HG03280 (cell line): ENCODE data around the gene TMEM178A.

Source experiments
- ATAC-seq: cut with Tn5 transposase; IDR thresholded peaks from one replicate; pipeline ENCODE4 v1.9.1; 2021; ENCODE audit warnings: mild to moderate bottlenecking, moderate library complexity; ENCODE audit not compliant: unreplicated experiment

Gene TMEM178A

DNA sequence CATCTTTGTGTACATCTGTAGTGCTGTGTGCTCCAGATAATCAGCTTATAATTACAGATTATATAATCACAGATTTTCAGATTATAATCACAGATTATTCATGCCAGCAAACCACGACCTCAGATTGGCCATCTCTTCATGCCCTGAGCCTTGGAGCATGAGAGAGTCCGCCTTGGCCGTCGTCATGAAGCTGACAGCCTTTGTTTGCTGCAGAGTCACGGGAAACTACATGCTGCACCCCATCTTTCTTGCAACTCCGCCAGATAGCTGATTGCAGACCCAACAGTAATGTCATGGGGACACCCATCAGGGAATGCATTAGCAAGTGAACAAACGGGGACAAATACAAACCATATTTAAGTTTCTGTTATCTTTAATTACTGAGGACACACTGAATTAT, 7.3 kb downstream of the TMEM178A start:
- no peak for ATAC-seq

- no peak for ATAC-seq
Observed at GRCh38 chr2:39676342-39676741, 10.6 kb downstream of the TMEM178A start.

DNA sequence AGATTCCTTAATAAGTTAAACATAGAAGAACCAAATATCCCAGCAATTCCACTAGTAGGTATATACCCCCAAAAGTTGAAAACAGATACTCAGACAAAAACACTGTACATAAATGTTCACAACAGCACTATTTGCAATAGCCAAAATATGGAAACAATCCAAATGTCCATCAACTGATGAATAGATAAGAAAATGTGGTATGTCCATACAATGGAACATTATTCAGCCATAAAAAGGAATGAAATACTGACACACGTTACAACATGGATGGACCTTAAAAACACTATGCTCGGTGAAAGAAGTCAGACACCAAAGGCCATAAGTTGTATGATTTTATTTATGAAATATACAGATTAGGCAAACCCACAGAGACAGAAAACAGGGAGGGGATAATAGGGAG, 12.5 kb downstream of the TMEM178A start:
- ATAC-seq: no peak

GRCh38 chr2:39679805-39680204, 14.1 kb downstream of the TMEM178A start:
- no peak for ATAC-seq

DNA sequence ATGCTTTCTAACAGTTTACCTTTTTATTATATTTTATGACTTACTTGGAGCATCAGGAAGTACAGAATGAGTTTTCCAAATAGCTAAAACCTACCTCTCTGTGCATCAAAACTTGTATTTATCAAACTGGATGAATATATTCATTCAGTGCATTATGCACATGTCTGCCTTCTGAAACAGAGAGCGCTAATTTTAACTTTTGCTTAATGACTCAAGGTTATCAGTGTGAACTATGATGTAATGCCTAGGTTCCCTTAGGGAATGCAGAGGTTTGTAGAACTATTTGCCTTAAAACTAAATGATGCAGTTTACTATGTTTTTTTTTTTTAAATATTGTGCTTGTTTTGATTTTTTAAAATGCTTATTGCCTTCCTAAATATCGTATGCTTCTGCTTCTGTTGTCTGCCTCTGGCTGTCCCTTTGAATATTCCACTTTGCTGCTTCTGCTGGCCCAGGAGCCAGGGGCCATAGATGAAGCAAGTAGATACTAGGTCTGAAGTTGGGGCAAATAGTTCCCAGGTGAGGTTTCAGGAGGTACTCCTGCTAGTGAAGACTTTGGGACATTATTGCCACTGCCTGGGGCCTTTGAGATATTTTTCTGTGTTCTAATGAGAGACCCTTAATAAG, 16.5 kb downstream of the TMEM178A start:
- no peak for ATAC-seq

- ATAC-seq: no peak
Observed at GRCh38 chr2:39683022-39683699, 17.4 kb downstream of the TMEM178A start.

- no peak for ATAC-seq
Observed at GRCh38 chr2:39684464-39684863, 18.7 kb downstream of the TMEM178A start.

DNA sequence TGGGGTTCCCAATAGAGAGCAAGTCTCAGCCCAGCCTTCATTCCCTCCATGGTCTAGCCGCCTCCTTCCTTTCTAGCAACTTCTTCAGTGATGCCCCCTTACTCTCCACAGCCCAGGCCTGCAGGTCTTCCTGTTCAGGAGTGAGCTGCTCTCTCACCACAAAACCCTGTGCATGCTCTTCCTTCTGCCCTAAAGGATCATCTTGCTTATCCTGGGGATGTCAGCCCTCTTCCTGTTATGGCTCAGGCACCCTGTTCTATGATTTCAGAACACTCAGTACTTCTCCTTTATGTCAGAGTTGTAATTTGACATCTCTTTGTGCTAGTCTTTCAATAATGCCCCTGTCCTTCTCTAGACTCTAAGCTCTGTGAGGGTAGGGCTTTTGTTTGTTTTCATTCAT, 19.4 kb downstream of the TMEM178A start:
- ATAC-seq: no peak

- ATAC-seq: no peak
Observed at GRCh38 chr2:39686456-39686855, 20.7 kb downstream of the TMEM178A start.

GRCh38 chr2:39688181-39688580, 22.5 kb downstream of the TMEM178A start:
- ATAC-seq: no peak

DNA sequence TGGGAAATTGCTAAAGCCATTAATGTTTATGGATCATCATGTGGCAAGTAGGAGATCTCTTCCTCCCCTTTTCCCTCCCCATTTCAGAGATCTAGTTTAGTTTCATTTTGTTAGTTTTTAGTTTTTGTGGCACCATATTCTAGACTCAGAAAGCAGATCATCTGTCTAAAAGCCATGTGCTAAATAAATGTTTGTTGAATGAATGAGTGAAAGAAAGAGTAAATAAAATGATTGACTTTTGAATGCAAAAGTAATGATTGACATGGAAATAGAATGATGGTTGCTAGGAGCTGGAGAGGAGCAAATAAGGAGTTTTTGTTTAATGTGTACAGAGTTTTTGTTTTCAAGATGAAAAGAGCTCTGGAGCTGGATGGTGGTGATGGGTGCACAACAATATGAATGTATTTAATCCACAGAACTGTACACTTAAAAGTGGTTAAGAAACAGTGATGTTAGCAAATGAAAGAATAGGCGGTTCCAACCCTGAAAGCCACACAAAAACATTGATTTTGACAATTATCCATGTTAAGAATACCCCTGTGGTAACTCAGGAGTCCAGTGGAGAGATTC, 23.6 kb downstream of the TMEM178A start:
- ATAC-seq: no peak

- ATAC-seq: no peak
Observed at GRCh38 chr2:39689876-39690275, 24.2 kb downstream of the TMEM178A start.

GRCh38 chr2:39693245-39693644, 27.5 kb downstream of the TMEM178A start:
- no peak for ATAC-seq

GRCh38 chr2:39696101-39696553, 30.4 kb downstream of the TMEM178A start:
- ATAC-seq: no peak

DNA sequence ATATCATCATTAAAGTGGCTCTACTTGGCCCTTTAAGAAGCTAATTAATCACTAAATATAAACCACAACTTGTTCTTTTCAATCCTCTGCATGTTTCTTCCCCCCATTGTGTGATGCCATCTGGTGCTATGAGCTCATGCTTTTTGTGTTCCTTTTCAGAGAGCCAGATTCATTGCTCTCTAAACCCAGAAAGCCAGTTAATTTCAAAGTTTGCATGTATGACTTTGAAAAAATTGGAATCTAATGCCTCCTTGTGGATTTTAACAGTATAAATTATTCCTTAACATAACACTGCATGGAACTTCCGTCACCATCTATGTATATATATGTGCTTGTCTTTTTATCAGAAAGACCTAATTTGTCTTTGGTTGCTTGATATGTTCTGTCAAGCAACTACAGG, 31.1 kb downstream of the TMEM178A start:
- no peak for ATAC-seq

GRCh38 chr2:39697454-39697853, 31.7 kb downstream of the TMEM178A start:
- no peak for ATAC-seq

GRCh38 chr2:39701137-39701536, 35.4 kb downstream of the TMEM178A start:
- ATAC-seq: no peak

GRCh38 chr2:39703181-39703872, 37.6 kb downstream of the TMEM178A start:
- no peak for ATAC-seq

GRCh38 chr2:39704540-39704939, 38.8 kb downstream of the TMEM178A start:
- no peak for ATAC-seq

GRCh38 chr2:39705638-39706037, 39.9 kb downstream of the TMEM178A start:
- ATAC-seq: no peak

GRCh38 chr2:39706312-39706711, 40.6 kb downstream of the TMEM178A start:
- ATAC-seq: no peak

- no peak for ATAC-seq
Observed at GRCh38 chr2:39706945-39707344, 41.2 kb downstream of the TMEM178A start.
